GM18498 (cell line): Measurements from ENCODE around the gene ARMH3.
"Not testable (repeated sequence)": the region's sequence is repeated elsewhere in the genome, so short reads cannot be mapped to it uniquely, and the experiment has no call there.

ENCODE experiments used
- ATAC-seq: cut with Tn5 transposase; IDR thresholded peaks from one replicate; pipeline ENCODE4 v1.9.1; 2021; ENCODE audit warnings: mild to moderate bottlenecking, moderate library complexity; ENCODE audit not compliant: unreplicated experiment

ARMH3 gene

DNA sequence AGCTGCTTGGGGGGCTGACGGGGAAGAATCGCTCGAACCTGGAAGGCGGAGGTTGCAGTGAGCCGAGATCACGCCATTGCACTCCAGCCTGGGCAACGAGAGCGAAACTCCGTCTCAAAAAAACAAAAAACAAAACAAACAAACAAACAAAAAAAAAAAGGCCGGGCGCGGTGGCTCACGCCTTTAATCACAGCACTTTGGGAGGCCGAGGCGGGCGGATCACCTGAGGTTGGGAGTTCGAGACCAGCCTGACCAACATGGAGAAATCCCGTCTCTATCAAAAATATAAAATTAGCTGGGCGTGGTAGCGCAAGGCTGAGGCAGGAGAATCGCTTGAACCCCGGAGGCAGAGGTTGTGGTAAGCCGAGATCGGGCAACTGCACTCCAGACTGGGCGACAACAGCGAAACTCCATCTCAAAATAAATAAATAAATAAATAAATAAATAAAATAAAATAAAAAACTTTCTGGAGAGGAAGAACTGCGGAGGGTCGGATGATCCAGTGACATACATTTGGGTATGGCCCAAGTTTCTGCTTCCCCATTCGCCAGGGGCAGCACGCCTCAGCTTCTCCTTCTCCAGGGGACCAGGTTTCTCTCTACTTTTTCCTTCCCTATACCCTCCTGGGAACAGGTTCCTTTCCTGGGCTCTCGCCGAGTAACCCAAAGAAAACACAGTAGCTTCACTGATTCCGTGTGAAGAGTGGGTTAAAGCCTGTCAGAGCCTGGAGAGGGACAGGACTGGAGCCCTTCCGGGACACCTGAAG is 909 bp downstream of the ARMH3 start:
- ATAC-seq, result not testable (repeated sequence)

DNA sequence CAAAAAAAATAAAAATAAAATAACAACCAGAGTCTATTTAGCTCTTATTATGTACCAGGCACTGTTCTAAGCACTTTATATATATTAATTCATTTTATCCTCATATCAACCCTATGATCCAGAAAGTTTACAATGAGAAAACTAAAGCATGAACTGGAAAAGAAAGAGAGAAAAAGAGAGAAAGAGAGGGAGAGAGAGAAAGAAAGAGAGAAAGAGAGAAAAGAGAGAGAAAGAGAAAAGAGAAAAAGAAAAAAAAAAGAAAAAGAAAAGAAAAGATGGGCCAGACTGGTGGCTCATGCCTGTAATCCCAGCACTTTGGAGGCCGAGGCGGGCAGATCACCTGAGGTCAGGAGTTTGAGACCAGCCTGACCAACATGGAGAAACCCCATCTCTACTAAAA is 9.9 kb downstream of the ARMH3 start:
- no peak for ATAC-seq

GRCh38 chr10:102045292-102045691 is 10.7 kb downstream of the ARMH3 start:
- no peak for ATAC-seq

GRCh38 chr10:102040305-102041050 is 15.5 kb downstream of the ARMH3 start:
- no peak for ATAC-seq

DNA sequence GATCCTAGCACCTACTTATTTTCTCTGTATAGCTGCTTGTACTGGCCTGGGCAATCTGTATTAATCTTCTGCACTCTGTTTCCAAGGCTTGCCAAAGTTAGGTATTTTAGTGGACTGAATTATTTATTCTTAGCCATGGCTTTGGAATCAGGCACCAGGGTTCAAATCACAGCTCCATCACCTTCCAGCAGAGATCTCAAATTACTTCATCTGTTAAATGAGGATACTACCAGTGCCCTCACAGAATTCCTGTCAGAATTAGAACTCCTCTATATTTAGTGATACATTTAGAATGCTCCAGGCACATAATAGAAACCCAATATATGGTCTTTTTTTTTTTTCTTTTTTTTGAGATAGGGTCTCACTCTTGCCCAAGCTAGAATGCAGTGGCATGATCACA is 17.6 kb downstream of the ARMH3 start:
- no peak for ATAC-seq

DNA sequence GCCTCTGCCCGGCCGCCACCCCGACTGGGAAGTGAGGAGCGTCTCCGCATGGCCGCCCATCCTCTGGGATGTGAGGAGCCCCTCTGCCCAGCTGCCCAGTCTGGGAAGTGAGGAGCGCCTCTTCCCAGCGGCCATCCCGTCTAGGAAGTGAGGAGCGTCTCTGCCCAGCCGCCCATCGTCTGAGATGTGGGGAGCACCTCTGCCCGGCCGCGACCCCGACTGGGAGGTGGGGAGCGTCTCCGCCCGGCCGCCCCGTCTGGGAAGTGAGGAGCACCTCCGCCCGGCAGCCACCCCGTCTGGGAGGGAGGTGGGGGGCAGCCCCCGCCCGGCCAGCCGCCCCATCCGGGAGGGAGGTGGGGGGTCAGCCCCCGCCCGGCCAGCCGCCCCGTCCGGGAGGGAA is 20.2 kb downstream of the ARMH3 start:
- not testable (repeated sequence) for ATAC-seq

DNA sequence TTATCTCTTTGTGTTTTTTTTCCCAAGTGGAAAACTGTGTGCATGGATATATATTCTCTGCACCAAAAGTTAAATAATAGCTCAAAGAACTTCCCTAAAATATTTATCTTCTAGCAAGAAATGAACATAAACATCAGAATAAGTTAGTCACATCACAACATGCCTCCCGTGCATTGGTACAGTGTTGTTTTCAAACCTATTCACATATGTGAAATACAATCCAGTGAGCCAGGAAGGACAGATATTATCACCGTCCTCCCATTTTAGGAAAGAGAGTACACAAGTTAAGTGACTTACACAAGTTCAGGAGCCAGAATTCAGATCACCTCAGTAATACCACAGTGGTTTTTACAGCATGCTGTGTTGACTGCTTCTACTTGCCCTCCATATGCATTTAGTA is 22.2 kb downstream of the ARMH3 start:
- no peak for ATAC-seq

GRCh38 chr10:102027261-102027660 is 28.7 kb downstream of the ARMH3 start:
- ATAC-seq, result no peak

DNA sequence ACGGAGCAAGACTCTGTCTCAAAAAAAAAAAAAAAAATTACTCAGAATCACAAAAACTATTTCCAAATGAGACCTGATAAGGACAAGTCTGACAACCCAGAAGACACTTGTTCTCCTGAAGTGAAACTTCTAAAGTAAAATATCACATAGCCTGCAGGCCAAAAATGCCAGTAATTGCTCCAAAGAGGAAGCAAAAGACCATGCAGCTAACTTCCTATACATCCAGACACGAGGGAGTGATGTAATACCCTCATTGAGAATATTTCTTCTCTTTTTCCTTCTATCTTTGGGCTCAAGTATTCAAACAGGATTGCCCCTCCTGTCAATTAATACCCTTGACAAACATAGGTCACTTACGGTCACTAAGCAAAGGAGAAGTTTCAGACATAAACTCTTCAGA is 31.2 kb downstream of the ARMH3 start:
- no peak for ATAC-seq

DNA sequence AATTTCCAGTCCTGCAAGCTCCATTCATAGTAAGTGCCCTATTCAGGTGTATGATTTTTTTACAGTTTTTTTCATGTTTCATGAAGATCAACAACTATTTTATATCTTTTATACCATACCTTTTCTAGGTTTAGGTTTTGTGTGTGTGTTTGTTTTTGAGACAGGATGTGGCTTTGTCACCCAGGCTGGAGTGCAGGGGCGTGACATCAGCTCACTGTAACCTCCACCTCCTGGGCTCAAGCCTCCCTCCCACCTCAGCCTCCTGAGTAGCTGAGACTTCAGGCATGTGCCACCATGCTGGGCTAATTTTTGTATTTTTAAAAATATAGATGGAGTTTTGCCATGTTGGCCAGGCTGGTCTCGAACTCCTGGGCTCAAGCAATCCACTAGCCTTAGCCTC is 35.0 kb downstream of the ARMH3 start:
- no peak for ATAC-seq

- ATAC-seq, result no peak
These were observed 38.7 kb downstream of the ARMH3 start for GRCh38 chr10:102017295-102017694.

DNA sequence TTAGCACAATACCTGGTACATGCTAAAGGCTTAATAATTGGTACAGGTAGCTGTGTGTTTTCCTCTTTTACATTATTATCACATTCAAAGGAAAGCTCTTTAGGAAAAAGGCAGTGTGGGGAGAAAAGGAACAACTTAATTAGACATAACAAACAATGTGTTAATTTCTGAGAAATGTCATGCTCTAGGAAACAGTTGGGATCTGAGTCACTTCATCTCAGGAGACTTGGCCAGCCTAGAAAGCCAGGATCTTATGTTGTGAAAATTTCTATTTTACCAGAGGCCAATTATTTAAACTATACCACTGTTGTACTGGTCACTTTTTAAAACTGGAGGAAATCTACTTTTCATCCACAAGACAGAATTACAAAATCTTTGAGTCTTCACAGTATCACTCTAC is 39.6 kb downstream of the ARMH3 start:
- ATAC-seq, result no peak

DNA sequence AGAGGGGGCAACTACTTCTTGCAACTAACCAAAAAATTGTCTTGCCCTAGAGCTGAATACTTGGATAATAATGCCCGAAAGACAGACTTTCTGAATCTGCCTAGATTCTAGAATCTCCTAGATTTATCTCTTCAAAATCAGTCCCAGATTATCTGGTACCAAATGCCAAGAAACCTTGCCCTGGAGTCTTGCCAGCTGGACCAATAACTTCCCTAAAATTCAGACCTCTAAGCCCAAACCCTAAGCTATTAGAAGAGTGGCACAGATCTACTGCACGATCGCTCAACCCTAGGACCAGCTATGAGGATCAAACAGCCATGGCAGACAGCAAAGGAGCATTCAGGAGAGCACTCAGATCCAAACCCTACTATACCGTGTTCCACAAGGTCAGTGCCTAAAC is 45.0 kb downstream of the ARMH3 start:
- no peak for ATAC-seq

DNA sequence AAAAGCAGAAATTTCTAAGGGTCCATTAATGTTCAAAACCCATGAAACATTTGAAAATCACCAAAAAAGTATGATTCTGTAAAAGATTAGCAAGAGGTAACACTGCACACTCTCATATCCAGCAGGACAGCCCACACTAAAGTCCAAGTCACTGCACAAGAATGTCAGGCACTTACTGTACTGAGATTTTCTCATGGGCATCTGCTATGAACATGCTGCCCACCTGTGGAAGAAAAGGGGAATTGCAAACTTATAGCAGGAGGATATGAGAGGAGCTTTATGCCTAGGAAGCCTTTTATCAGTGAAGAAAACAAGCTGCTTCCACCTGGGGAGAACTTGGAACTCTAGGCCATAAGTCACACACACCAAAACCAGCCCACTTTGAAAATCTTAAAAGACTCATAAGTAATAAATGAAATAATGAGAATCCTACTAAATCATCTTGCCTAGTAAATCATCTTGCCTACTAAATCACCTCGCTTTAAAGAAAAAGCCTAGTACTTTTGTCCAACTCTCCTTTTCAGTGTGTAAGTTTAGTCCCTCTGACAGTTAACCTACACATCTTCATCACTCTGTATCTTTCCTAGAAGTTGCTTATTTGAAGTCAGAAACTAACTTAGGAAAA is 46.1 kb downstream of the ARMH3 start:
- ATAC-seq, result peak; percentile 64

- ATAC-seq, result no peak
These were observed 48.2 kb downstream of the ARMH3 start for GRCh38 chr10:102007796-102008195.

DNA sequence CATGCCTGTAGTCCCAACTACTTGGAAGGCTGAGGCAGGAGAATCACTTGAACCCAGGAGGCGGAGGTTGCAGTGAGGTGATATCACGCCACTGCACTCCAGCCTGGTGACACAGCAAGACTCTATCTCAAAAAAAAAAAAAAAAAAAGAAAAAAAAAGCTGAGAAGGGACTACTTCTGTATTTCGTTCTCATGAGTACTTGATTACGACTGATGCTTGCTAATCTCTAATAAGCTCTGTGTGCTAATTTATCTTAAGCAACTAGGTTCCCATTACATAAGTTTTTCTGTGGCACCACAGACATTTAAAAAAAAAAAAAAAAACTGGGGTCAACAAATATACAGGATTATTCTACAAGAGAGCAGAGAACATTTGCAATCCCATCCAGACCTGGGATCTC is 48.9 kb downstream of the ARMH3 start:
- ATAC-seq, result not testable (repeated sequence)

DNA sequence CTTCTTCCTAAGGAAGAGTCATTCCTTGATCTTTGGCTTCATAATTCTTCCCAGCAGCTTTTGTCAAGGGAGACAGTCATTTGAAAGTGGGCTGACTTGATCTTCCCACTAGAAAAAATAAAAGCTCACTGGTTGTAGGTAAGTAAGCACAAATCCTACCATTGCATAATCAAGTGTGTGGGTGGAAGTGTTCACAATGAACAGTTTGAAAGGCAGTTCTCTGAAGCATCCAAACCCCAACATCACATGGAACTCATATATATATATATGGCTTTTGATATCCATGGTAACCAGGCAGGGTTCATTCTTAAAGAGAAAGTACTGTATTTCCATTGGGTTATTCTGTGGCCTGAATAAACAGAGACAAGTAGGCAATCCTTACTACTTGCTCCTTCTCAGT is 51.6 kb downstream of the ARMH3 start:
- no peak for ATAC-seq

DNA sequence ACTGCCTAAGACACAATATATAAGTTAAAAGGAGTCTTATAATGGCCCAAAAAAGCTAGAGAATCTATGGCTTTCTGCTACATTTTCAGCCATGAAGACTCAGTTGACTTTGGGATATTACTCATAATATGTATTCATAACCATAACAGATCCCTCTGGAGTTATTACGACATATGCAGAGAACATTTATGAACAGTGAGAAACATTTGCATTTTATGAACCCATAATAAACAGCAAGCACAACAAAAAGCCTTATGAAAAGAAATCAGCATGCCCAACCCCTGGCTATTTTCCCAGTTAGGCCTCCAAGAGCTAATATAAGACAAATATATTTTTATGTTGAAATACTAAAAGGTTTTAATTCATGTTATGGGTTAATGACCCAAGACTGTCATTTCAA is 52.4 kb downstream of the ARMH3 start:
- no peak for ATAC-seq

DNA sequence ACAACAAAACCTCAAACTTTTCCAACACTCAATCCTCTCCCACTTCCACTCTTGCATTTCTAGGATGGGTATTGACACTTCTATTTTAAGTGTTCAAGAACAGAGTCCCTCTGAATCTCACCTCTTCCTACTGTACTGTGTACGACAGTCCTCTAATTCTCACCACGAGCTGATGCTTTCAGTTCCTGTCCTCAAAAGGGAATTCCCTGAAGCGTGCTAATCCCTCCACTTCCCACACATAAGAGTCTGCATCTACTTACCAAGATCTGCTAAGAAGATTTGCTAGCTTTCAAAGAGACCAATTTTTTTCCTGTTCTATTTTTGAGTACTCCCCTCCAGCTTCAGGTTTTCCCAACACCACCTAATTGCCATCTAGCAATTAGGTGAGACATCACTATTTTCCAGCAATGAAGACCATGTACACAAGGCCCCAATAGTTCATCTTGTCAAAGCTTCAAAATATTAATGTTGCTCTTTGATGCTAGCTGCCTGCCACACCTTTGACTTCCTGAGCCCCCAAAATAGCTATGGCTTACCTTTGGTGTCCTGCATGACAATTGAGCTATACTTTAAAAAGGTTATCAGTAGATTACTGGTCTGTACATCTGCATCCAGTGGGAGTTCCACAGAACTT is 54.4 kb downstream of the ARMH3 start:
- peak; percentile 71 for ATAC-seq

DNA sequence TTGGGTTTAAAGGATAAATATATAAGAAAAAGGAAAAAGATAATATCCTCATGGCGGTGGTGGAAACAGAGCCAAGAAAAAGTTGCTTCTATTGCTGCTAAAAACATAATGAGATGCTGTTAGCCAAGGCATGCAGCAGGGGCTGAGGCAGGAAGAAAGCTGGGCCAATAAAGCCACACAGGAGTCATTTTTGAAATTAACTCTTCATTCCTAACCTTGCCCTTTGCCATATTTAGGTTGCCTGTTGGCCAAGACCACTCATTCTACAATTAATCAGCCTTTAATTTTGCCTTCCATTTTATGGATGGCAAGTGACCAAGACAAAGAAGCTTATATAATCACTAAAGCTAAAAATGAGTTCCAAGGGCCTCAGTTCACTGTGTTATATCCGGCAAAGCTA is 58.2 kb downstream of the ARMH3 start:
- no peak for ATAC-seq

GRCh38 chr10:101995451-101996063 is 60.4 kb downstream of the ARMH3 start:
- no peak for ATAC-seq
